Kidney epithelial cell (primary cell): ENCODE data around the gene AKR1A1. TPM values are rescaled to one million over a fixed set of nuclear protein-coding genes. Genes with fewer than 3 reads are reported as not detected.
"Not testable (repeated sequence)": the region's sequence is repeated elsewhere in the genome, so short reads cannot be mapped to it uniquely, and the experiment has no call there.

Experiments
- DNase-seq: peaks from one replicate; pipeline ENCODE4 v3.0.0-alpha.2; 2010; ENCODE audit warnings: low read depth
- H3K27me3 ChIP-seq: 2 replicates; pipeline ENCODE4 v1.6.0; 2011; ENCODE audit warnings: low read length; ENCODE audit not compliant: control insufficient read depth, insufficient read depth
- H3K36me3 ChIP-seq: 2 replicates; pipeline ENCODE4 v1.5.1; 2011; ENCODE audit warnings: low read length; ENCODE audit not compliant: control insufficient read depth, insufficient read depth
- H3K4me3 ChIP-seq: 2 replicates; pipeline ENCODE4 v1.5.1; 2011; ENCODE audit warnings: low read depth, mild to moderate bottlenecking, control low read depth, low read length
- CTCF ChIP-seq: IDR thresholded peaks from 2 replicates; pipeline ENCODE4 v1.5.1; 2011; ENCODE audit warnings: mild to moderate bottlenecking, moderate library complexity, low read length, control low read depth, inconsistent platforms; ENCODE audit not compliant: insufficient read depth, poor library complexity, severe bottlenecking
- total RNA-seq: library from RNA; depleted of rRNA; stranded (reverse); fragments of >200 nt; gene quantifications from 2 replicates; pipeline ENCODE4 v1.2.3, GENCODE V29; 2015

Gene AKR1A1
- total RNA-seq, 1 donor from 2014 or later: 158 TPM

GRCh38 chr1:45508295-45509151, 42.1 kb upstream of the AKR1A1 start:
- H3K27me3 ChIP-seq: no peaks in the 10 kb centered on the region
- DNase-seq: no peak
- no peaks in the 10 kb centered on the region for H3K36me3 ChIP-seq
- H3K4me3 ChIP-seq: no peak overlapping the region
- peak; percentile 3 for TF ChIP-seq CTCF

GRCh38 chr1:45510036-45510971, 40.3 kb upstream of the AKR1A1 start:
- no peak for DNase-seq
- Histone ChIP-seq H3K36me3 (peaks cover 1% of the 10 kb centered on the region), H3K4me3 (no peak overlapping the region), H3K27me3 (no peaks in the 10 kb centered on the region)
- TF ChIP-seq CTCF: no peak

DNA sequence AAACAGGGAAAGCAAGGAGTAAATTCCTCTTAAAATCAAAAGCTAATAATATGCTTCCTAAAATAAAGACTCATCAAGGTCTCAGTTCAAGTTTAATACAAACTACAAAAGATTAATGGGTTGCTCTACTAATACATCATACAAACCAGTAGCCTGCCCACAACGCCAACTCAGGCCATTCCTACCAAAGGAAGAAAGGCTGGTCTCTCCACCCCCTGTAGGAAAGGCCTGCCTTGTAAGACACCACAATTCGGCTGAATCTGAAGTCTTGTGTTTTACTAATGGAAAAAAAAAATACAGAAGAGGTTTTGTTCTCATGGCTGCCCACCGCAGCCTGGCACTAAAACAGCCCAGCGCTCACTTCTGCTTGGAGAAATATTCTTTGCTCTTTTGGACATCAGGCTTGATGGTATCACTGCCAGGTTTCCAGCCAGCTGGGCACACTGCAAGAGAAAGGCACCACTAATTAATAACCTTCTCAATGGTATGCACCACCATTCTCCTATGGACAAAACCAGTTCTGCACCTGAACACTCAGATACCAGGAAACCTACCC, 39.6 kb upstream of the AKR1A1 start:
- H3K4me3 ChIP-seq: no peak overlapping the region
- no peak for TF ChIP-seq CTCF
- H3K36me3 ChIP-seq: peaks cover 2% of the 10 kb centered on the region
- no peak for DNase-seq
- H3K27me3 ChIP-seq: no peaks in the 10 kb centered on the region

GRCh38 chr1:45512641-45513054, 38.0 kb upstream of the AKR1A1 start:
- Histone ChIP-seq H3K4me3 (no peak overlapping the region), H3K36me3 (peaks cover 4% of the 10 kb centered on the region), H3K27me3 (no peaks in the 10 kb centered on the region)
- peak; percentile 77 for TF ChIP-seq CTCF
- no peak for DNase-seq

GRCh38 chr1:45513532-45514260, 36.9 kb upstream of the AKR1A1 start:
- DNase-seq, H3K36me3 ChIP-seq: not testable (repeated sequence)

More at GRCh38 chr1:45513532-45514260, 36.9 kb upstream of the AKR1A1 start:
- H3K27me3 ChIP-seq, H3K4me3 ChIP-seq: not testable (repeated sequence)
